Brain microvascular endothelial cell (primary cell): ENCODE measurements around the gene EPN3.

ENCODE experiments used
- DNase-seq: peaks from one replicate; pipeline ENCODE4 v3.0.0-alpha.2; 2020
- H3K27ac ChIP-seq: fragments of 250-450 bp; sonication (Bioruptor Pico); 2 replicates; pipeline ENCODE4 v1.5.1; 2020; ENCODE audit warnings: mild to moderate bottlenecking, moderate library complexity
- H3K27me3 ChIP-seq: fragments of 250-450 bp; sonication (Bioruptor Pico); replicated peaks from 2 replicates; pipeline ENCODE4 v1.5.1; 2020; ENCODE audit warnings: mild to moderate bottlenecking
- H3K36me3 ChIP-seq: fragments of 250-450 bp; sonication (Bioruptor Pico); replicated peaks from 2 replicates; pipeline ENCODE4 v1.5.1; 2020; ENCODE audit warnings: mild to moderate bottlenecking
- H3K4me3 ChIP-seq: 2 replicates; pipeline ENCODE4 v1.5.1; 2011; ENCODE audit warnings: low read depth, mild to moderate bottlenecking, control low read depth, low read length, moderate library complexity
- CTCF ChIP-seq: IDR thresholded peaks from 2 replicates; pipeline ENCODE4 v1.5.1; 2011; ENCODE audit warnings: low read depth, mild to moderate bottlenecking, moderate library complexity, low read length, control low read depth, inconsistent platforms; ENCODE audit errors: missing control alignments
- in situ Hi-C: cut with HindIII; loops from 2 replicates; pipeline ENCODE4 v1.10.0; 2017; ENCODE audit warnings: low sequenced_read_pairs, low pct_ligation_motif_present

EPN3 gene

GRCh38 chr17:50523208-50523607 is 9.3 kb upstream of the EPN3 start:
- DNase-seq = no peak
- Histone ChIP-seq H3K27ac (no peak overlapping the region), H3K27me3 (no peaks in the 10 kb centered on the region)

GRCh38 chr17:50524838-50525237 is 7.7 kb upstream of the EPN3 start:
- in situ Hi-C loops = no loop called here
- H3K4me3 ChIP-seq = no peak overlapping the region

More at GRCh38 chr17:50523208-50523607, 9.3 kb upstream of the EPN3 start:
- no peak for TF ChIP-seq CTCF
- in situ Hi-C loops = no loop called here
- Histone ChIP-seq H3K36me3 (no peaks in the 10 kb centered on the region), H3K4me3 (no peak overlapping the region)

DNA sequence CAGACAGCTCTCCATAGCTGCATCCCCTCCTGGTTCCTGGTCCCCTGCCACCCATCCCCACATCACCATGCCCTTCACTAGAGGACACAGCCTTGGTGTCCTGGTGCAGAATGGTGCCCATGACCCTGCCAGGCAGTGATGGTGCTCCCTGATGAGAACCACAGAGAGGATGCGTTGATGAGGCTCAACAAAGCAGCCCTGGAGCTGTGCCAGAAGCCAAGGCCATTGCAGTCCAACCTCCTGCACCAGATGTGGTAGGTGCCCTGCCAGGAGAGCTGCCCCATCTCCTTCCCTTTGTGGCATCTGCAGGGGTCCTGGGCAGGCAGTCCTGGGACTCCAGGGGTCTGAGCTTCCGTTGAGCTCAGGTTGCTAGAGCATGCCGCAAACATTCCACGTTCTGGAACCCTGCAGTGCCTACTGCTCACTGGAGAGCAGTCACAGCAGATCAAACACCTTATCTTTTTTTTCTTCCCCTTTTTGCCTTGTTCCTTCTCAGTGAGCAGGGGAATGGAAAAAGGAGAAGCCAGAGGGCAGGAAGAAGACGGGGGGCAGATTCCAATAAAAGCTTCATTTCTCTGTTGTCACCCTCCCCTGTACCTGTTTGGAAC is 5.3 kb upstream of the EPN3 start:
- in situ Hi-C loops = no loop called here
- no peak overlapping the region for H3K27ac ChIP-seq
- DNase-seq = no peak
- H3K4me3 ChIP-seq = no peak overlapping the region
- H3K36me3 ChIP-seq = no peaks in the 10 kb centered on the region
- TF ChIP-seq CTCF = no peak
- H3K27me3 ChIP-seq = peaks cover 6% of the 10 kb centered on the region

More at GRCh38 chr17:50524838-50525237, 7.7 kb upstream of the EPN3 start:
- no peaks in the 10 kb centered on the region for H3K36me3 ChIP-seq
- no peak for TF ChIP-seq CTCF
- no peak for DNase-seq
- H3K27me3 ChIP-seq = no peaks in the 10 kb centered on the region
- no peak overlapping the region for H3K27ac ChIP-seq

DNA sequence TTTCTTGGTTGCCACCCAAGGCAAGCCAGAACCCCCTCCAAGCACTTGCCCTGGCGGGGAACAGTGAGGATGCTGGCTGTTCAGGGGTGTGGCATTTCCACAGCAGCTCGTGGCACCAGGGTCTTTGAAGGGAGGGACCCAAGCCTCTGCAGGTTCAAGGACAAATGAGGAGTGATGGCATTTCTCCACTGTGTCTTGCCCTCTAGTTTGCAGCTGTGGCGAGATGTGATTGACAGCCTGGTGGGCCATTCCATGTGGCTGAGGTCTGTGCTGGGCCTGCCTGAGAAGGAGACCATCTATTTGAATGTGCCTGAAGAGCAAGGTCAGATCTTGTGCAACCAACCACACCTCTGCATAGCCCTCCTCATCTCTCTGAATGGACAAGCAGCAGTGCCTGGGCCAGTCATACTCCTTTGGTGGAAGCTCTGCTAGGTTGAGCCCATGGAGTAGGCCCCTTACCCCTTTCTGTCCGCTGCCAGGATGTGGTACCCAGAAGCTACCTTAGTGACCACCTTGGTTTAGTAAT is 4.5 kb upstream of the EPN3 start:
- TF ChIP-seq CTCF = no peak
- DNase-seq = no peak
- Histone ChIP-seq H3K27me3 (peaks cover 14% of the 10 kb centered on the region), H3K4me3 (no peak overlapping the region), H3K36me3 (no peaks in the 10 kb centered on the region), H3K27ac (no peak overlapping the region)
- in situ Hi-C loops = no loop called here

GRCh38 chr17:50529849-50530248 is 2.7 kb upstream of the EPN3 start:
- DNase-seq = no peak
- in situ Hi-C loops = no loop called here
- H3K27me3 ChIP-seq = peaks cover 20% of the 10 kb centered on the region

More at GRCh38 chr17:50529849-50530248, 2.7 kb upstream of the EPN3 start:
- Histone ChIP-seq H3K4me3 (no peak overlapping the region), H3K36me3 (no peaks in the 10 kb centered on the region), H3K27ac (no peak overlapping the region)
- TF ChIP-seq CTCF = no peak
